NCI-H146 treated with DMSO at 0.1 percent for 48 hours (cell line): ENCODE results near the gene ZNF385B.
"Not testable (repeated sequence)": the region's sequence is repeated elsewhere in the genome, so short reads cannot be mapped to it uniquely, and the experiment has no call there.

ENCODE experiments used
- DNase-seq: peaks from one replicate; lab custom pipeline; 2025; ENCODE audit not compliant: unreplicated experiment; lab: John Stamatoyannopoulos, UW

ZNF385B gene

DNA sequence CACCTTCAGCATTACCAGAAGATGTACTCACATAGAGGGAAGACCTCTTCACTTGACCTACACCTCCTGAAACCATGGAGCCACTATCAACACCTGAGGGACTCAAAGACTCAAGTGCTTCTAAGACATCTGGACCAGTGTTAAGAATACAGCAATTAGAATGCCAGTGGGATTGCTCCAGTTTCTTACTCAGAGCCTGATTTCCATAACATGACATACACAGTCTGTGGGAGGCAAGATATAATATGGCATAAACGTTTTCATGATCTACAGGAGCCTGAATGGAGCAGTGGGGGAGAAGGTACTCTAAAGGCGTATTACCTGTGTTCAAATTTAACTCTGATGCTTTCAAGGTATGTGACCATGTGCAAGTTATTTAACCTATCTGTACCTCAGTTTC, 57.2 kb downstream of the ZNF385B start:
- DNase-seq, result no peak

DNA sequence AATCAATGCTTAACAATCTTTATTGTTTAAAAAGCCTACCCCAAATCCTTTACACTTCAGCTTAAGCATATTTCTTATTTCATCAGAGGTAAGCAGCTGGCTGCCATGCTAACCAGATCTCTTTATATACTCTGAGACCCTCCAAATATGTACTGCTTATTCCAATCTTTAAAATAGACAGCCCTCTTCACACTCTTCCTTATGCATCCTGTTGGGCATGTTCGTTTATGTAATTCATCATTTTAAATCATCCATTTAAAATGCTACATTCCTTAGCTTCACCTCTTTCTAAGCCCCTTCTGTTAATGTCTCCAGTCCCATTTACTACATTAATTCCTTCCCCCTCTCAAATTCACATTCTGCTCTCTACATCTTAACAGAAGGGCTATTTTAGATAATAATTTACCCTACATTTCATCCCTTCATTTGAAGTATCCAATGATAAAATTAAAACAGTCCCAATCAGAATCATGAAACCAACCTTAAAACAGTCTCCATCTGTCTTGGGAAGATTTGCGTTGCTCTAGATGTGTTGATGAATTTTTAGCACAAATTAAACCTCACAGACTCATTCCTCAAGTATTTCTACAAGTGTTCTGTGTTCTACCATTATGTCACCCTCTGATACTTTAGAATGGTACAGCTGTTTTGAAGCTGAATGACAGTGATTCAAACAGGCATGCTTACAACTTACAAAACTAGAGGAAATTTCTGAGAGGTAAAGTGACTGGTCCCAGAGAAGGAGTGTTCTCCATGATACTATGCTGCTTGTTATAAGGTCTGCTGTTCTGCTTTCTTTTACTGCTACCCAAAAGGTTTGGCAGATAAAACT, 59.1 kb downstream of the ZNF385B start:
- DNase-seq, result no peak

DNA sequence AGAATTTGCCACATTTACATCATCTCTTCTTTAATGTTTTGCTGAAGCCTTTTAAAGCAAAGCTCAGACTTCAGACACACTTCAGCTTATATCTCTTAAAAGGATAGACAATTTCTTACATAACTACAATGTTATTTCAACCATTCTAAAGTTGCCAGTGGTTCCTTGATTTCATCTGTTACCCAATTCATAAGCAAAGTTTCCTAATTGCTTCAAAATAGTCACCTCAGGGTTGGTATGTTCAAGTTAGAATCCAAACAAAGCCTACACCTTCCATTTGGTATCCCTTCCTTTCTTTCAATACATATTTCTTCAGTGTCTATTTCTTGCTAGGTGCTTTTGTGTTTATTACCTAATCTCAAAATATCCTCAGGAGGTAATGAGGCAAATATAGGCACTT, 60.6 kb downstream of the ZNF385B start:
- no peak for DNase-seq

DNA sequence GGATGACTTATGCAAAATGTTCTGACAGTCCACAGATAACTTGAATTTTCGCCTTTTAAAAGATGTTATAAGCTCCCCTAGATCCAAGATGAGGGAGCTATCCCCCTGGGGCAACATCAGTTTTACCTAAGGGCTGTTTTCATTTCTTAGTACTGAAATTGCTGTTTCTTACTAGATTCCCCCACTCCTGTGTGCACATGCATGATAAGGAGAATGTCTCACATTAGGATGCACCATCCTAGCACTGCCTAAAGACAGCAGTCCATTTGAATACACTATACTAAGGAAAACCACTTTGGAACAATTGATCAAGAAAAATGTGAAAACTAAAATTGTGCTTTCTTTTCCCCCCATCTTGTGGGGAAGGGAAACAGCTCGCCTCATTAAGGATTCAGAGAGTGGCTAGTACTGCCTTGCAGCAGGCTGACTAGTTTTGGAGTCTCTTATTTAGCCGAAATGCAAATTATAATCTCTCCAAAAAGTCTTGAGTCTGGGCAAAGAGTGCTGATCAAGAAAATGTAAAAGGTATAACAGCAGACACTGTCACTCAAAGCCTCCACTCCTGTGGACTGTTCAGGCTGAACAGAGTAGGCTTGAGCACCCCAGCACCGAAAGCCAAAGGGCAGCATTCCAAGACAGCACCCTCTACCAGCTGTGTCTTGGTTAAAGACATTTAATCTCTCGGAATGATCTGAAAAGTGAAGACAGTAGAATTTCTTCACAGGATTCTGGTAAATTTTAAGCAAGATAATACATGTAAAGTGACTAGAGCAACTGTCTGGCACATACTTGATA, 65.0 kb downstream of the ZNF385B start:
- DNase-seq, result no peak

DNA sequence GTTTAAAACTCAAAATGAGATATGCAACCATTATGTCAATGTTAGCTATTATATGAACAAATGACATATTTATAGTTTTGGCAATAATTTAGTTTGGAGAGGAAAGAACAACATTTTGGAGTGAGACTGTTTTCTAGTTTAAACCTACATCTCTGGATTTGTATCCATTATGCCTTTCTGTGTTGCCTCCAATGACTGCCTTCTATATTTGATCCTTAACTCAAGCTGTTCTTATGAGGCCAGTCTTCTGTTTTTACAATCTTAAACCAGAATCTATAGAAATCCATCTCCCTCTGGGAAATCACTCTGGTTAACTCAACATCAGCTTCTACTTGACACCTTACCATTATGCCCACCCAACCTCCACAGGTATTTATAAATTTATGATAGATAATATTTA, 67.5 kb downstream of the ZNF385B start:
- no peak for DNase-seq

DNA sequence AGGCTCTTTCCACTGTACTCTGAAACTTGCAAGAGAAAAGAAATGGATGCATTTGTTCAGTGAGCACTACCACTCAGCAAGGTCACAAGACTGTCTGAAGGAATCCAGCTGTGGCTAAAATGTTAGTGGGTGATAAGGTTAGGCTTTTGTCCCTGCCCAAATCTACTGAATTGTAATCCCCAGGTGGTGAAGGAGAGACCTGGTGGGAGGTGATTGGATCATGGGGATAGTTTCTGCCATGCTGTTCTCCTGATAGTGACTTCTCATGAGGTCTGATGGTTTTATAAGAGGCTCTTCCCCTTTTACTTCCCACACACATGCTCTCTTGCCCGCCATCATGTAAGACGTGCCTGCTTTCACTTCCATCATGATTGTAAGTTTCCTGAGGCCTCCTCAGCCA, 68.2 kb downstream of the ZNF385B start:
- DNase-seq, result no peak

DNA sequence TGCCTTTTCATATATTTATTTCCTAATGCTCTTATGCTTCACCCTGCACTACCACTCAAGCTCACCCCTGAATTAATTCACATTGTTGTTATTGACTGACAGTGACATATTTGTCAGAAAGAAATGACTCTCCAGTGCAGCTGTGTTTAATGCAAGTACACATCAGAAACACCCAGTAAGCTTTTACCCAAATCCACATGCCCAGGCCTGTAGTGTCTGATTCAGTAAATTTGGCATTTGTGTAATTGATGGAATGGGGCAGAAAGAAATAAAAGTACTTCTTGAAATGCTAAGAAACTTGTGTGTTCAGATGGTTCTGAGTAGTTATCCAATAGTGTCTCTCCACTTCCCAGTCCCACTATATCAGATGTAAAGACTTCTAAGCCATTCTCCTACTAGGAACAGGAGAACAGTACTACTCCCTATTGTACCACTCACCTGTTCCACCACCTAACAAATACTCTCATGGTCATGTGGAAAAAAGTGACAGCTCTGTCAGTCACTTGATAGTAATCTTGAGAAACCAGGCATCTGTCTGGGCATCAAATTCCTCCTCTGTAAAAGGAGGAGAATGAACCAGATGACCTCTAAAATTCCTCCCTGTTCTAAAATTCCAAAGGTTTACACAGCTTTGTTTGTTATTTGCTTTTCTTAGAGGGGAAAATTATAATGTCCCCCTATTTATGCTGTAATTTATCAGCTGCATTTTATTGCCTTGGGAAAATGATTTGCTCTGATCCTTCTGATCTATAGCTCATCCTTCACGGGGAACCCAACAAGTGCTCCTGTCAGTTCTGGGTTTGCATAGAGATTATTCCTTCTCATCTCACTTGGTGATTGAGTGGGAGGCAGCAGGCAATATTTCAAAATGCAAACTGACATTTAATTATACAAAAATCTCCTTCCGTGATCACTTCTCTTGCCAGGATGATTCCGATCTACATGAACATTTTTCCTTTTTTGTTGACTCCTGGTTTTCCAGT, 70.9 kb downstream of the ZNF385B start:
- DNase-seq, result no peak

DNA sequence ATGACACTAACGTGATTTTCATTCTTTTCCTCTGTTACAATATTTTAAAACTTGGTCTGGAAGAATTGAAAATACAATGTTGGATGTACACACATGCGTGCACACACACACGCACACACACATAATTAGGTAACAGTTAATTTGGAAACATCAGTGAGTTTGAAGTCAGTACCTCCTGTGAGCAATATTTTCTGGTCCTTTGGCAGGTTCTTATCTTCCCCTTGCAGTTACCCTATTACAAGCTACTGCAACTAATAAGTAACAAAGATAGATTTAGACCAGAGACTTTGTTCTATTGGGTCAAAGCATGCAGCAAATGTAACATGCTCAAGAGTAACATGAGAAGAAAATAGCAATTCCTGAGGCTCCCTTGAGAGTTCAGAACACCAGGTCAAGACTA, 73.3 kb downstream of the ZNF385B start:
- DNase-seq, result no peak

DNA sequence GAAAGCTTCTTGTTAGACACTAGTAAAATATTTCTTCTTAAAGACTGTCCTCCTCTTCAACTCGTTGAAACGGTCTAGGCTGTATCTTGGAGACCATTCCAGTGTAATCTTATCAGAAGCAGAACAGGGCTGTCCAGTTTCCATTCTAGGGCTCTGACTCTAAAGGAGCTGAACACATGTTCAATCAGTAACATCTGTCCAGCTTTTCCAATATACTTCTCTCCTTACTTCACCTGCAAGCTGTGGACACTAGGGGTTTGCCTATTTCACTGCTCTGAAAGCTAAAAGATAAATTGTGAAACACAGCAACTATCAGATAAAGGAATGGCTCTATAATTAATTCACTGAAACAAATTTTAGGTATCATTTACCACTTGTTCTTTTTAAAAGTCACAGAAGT, 73.8 kb downstream of the ZNF385B start:
- DNase-seq, result no peak

DNA sequence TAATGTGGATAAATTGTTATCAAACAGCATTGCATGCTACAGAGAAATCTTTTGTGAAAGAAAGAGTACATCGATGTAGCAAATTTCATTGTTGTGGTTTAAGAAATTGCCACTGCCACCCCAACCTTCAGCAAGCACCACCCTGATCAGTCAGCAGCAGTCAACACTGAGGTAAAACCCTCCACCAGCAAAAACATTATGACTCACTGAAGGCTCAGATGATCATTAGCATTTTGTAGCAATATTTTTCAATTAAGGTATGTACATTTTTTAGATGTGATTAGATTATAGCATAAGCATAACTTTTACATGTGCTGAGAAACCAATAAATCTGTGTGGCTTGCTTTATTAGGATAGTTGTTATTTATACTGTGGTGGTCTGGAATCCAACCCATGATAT, 75.5 kb downstream of the ZNF385B start:
- no peak for DNase-seq

DNA sequence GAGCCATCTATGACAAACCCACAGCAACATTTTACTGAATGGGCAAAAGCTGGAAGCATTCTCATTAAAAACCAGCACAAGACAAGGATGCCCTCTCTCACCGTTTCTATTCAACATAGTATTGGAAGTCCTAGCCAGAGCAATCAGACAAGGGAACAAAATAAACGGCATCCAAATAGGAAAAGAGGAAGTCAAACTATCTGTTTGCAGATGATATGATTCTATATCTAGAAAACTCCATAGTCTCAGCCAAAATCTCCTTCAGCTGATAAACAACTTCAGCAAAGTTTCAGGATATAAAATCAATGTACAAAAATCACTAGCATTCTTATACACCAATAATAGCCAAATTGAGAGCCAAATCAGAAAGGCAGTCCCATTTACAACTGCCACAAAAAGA, 79.1 kb downstream of the ZNF385B start:
- not testable (repeated sequence) for DNase-seq

DNA sequence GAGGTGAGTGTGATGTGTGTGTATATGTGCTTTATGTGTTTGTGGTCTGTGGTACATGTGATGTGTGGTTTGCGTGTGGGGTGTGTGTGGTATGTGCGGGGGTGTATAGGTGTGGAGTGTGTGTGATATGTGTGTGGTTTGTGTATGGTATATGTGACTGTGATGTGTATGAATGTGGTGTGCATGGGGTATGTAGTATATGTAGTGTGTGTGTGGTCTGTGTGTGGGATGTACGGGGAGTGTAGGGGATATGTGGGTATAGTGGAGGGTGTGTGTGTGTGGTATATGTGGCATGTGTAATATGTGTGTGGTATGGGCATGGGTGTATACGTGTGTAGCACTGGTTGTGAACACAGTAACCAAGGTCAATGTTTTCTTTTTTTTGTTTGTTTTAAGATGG, 87.4 kb downstream of the ZNF385B start:
- DNase-seq, result no peak

DNA sequence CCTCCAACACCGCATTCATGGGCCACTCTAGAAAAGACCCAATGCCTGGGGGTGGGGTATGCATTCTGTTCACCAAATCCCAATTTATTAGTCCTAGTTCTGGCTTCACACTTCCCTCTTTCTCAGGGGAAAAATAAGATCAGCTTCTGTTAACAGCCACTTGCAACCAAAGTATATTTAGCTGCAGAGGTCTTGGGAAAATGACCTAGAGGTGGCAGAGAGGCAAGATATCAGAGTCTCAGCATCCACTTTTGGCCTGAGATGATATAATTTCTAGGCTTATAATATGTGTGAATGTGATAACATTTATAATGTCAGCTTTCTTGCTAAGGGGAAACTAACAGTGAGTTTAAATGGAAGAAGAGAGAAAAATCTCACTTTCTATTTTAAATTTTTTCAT, 89.1 kb downstream of the ZNF385B start:
- DNase-seq, result no peak

DNA sequence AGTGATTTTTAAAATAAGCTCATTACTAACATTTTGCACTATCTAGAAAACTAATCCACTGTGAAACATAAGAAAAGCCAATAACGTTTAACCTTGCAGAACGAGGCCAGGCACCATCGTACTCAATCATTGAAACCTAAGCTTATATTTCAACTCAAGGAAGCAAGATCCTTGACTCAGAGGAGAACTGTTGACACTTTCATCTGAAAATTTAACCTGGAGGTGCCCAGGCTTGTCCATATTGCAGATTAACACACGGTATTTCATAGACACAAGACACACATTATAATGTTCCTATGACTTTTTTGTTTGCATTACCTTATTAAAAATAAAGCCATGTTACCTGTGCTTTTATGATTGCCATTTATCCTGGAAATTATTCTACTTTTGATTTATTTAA, 89.6 kb downstream of the ZNF385B start:
- no peak for DNase-seq

DNA sequence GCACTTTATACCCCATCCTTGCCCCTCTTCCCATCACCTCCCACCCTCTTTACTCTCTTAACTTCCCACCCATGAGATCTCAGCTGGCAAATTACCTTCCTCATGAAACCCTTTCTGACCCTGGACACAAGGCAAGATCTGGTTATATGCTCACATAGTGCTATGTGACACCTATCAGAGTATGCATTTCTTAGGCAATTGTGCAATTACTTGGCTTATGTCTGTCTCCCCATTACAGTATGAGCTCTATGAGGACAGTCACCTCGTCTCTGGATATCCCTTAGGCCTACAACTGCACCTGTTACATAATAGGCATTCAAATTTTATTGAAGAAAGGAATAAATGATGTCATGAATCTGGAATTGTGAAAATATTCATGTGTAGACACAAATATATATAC, 91.4 kb downstream of the ZNF385B start:
- DNase-seq, result no peak

DNA sequence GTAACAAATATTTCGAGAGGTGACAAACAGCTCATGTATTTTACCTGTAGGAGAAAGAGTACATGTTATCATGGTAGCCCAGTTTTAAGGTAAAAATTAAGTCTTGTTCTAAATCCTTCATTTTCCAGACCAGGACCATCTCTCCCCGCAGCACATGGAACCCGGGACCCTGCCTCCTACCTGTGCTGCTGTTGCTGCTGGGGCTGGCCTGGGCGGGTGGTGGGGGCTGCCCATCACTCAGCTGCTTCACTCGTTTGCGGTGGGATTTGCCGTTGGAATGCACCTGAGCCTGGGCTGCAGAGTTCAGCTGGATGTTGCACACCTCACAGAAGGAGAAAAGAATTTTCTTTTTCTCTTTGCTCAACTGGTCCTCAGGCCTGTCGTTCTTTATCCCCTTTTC, 92.1 kb downstream of the ZNF385B start:
- DNase-seq, result no peak

DNA sequence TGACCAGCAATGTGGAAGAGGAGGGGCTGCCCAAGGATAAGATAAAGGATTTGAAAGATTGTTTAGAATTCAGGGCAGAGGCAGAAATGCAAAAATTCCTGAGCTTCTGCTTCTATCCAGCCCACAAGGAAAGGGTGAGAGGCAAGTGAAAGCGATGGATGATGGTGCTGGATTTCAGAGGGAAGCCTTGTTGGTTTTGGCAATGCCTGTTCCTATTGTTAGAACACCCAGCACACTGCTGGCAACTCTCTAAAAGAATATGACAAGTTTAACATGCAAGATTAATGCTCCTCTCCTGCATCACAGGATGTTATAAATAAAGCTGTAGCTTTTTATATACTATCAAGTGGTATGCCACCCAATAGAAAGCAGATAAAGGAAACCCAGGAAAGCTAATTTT, 92.6 kb downstream of the ZNF385B start:
- DNase-seq, result no peak

DNA sequence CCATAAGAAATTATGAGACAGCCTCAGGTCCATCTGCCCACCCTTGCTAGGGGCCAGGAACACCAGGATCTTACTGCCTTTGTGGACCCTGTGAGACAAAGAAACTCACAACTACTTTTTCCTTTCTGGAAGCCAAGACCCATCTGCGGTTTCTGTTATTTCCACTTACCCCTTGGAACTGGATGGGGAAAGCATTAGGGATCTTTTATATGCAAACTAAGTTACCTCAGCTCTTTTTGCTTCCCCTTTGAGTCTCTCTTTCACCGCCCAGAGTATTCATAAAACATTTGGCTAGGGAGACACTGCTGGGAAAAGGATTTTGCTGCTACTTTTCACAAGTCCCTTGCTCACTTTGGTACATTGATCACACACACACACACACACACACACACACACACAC, 95.7 kb downstream of the ZNF385B start:
- DNase-seq, result no peak

DNA sequence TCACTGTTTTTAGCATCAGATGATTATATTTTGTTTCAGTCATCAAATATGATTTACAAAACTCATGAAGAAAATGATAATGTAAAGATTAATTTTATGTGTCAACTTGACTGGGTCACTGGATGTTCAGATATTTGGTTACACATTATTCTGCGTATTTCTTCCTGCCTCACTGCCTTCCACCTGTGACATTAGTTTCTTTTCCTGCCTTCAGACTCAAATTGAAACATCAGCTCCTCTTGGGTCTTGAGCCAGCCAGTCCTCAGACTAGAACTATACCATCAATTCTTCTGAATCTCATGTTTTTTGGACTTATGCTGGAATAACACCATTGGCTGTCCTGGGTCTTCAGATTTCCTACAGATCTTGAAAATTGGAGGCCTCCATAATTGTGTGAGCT, 96.7 kb downstream of the ZNF385B start:
- no peak for DNase-seq

DNA sequence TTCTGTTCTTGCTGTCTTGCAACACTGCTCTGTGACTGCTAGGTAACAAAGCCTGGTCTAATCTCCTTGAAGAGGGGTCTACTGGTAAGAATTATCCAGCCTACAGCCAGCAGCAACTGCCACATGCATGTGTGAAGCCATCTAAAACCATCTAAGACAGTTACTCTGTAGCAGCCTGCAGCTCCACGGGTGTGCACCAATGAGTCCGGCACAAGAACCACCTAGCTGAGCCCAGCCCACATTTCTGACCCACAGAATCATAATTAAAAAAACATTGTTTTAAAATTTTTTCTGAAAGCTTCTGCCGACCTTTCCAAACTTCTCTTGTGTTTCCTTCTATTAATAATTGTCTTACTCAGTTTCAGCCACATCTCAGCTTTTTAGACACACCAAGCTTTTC, 102.8 kb downstream of the ZNF385B start:
- DNase-seq, result no peak

DNA sequence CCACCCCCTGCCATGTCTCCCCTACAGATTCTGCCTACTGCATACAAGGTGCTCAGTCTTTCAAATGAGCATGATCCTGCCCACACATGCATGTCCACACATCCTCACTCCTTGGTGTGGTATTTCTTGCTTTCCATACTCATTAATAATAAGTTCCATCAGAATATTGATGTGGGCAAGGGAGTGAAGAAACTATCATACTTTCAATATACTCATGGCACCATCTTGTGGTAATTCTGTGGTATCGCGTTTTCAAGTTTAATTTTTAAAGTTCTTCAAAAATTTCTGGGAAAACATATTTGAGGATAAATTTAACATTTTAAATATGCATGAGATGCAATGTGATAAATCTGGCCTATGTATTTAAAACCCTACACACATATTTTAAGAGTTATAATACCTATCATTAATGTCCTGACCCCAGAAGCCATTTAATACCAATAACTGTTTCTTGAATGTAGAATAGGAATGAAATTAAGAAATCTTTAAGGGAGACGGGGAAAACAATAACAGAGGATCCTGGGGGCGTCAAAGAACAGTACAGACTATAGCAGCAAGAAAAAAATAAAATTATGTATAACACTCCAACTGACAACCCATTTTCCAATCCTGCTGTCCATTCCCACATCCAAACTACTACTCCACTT, 110.1 kb downstream of the ZNF385B start:
- DNase-seq, result peak; percentile 15
